Activated CD4-positive, CD25-positive, alpha-beta regulatory T cell treated with anti-CD3 and anti-CD28 coated beads, Interleukin-2, amount 50 U/mL, for 16 hours (primary cell): Measurements from ENCODE around the gene CGRRF1.

ENCODE experiments used
- DNase-seq: peaks from one replicate; pipeline ENCODE4 v3.0.0-alpha.2; 2020; ENCODE audit warnings: low read depth, low spot score

The CGRRF1 gene

GRCh38 chr14:54547583-54547982 lies 37.9 kb downstream of the CGRRF1 start:
- no peak for DNase-seq

- DNase-seq: no peak
Measured at GRCh38 chr14:54548491-54548890, 38.8 kb downstream of the CGRRF1 start.

DNA sequence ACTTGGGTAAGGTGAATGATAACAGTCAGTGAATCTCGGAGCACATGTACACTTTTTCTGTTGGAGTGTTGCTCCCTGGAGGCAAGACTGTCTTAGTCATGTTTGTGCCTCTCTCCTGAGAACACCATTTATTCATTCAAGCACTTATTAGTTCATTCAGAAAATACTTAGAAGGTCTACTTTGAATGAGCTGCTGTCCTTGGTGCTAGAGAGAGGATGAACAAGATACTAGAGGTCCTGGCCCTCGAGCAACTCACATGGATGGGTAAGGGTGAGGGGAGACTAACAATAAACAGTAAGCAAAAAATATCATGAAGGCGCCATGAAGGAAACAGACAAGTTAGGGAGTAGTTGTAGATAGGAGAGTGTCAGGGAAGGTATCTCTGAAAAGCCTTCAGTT lies 40.2 kb downstream of the CGRRF1 start:
- DNase-seq: no peak

GRCh38 chr14:54550514-54550913 lies 40.8 kb downstream of the CGRRF1 start:
- no peak for DNase-seq

DNA sequence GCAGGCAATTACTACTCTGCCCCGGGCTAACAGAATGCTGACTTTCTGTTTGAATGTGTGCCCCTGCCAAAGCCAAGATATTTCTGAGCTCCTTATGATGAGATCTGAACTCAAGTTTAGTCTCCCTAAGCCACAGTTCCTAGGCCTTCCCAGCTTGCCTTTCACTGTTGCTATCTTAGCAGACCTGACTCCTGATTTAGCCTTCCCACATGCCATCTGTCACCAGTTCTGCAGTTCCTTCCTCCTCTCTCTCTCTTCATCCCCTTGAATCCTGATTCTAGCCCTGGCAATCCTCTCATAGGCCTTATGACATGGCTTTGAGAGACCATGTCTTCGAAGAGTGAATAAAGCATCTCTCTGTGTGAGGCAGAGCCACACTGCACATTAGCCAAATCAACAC lies 44.7 kb downstream of the CGRRF1 start:
- DNase-seq: no peak

DNA sequence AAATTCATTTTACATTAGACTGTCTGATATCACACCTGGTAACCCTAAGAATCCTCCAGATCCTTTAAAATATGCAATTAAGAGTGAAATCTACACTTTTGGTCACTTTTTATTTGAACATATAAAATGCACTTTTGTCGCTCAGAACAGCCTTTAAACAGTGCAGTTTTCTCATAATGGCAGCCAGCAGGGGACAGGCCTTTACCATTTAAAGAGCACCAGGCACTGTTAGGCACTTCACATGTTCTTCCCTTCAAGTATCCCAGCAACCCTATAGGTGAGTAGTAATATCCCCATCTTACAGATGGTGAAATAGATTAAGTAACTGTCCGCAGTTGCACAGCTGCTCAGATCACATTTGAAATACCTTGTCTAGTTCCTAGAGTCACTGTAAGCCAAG lies 45.9 kb downstream of the CGRRF1 start:
- no peak for DNase-seq

DNA sequence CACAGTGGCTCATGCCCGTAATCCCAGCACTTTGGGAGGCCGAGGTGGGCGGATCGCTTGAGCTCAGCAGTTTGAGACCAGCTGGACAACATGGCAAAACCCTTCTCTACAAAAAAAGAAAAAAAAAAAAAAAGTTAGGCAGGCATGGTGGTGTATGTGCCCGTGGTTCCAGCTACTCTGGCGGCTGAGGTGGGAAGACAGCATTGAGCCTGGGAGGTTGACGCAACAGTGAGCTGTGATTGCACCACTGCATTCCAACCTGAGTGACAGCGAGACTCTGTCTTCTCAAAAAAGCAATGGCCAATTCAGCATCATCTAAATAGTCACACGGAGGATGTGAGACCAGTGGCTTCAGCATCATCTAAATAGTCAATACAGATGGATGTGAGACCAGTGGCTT lies 46.8 kb downstream of the CGRRF1 start:
- DNase-seq: no peak

- DNase-seq: no peak
Measured at GRCh38 chr14:54562334-54562733, 52.6 kb downstream of the CGRRF1 start.

DNA sequence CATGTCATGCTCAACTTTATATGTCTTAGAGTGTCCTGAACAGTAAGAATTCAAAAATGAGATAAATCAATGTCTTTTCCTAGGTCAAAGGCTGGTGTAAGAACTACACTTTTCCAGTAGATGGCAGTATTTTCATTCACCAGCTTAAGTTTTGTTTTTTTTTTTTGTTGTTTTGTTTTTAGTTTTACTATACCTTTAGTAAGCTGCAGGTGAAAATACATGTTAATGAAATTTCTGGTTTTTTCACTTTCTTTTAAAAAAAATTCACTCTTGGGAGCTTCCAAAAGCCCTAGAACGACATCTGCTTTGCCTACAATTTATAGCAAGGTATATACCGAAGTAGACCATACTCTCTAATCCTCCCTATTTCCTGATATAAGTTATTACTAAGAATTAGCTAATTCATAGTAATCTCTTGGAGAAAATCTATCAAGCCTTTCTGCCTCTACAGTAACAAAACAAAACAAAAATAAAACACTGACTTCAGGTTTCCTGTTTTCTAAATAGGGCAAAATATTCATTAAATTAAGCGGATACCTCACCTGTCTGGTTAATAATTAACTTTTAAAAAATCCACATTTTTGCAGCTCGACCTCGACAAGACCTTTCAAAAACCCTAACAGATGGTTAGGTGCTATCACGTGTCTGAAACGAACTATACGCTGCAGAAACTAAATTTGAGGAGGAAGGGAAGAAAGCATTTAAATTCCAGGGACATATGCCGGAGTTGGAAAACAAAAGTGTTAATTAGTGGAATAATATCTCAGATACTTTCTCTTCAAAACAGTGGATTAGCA lies 54.6 kb downstream of the CGRRF1 start:
- DNase-seq: no peak

DNA sequence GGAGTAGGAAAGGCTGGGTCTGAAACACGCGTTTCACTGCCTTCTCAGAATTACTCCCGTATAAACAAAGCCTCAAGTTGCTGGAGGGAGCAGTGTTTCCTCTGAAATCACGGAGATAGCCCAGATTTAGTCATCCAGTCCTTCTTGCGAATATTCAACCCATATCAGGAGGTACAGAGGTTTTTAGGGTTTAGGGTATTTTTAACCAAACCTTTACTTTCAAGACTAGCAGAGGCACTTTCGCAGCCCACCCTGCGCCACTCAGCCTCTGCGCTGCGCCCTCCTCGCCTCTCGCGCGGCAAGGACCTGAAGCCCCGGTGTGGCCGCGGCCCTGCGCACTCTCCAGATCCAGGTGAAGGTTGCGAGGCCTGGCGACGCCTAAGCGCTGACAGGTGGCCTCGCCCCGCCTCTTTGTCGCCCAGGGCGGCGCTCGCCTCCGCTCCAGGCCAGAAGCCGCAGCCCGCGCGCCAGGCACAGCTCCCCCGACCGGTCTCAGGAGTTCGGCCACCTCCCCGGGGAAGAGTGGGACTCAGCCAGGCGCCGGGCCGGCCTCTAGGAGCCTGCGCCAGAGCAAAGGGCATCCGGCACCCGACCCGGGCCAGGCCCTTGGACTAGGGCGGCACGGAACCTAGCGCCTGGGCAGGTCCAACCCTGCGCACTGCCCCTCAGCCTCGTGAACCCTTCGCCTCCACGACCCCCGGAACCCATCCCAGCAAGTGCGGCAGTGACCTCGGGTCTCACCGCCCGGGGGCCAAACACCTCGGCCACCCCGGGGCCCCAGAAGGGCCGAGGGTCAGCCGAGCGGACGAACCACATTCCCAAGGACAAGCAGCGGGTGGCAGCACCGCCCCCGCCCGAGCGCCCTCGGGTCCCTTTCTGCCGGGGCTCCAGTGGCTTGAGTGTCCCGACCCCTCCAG lies 55.4 kb downstream of the CGRRF1 start:
- peak; percentile 25 for DNase-seq

DNA sequence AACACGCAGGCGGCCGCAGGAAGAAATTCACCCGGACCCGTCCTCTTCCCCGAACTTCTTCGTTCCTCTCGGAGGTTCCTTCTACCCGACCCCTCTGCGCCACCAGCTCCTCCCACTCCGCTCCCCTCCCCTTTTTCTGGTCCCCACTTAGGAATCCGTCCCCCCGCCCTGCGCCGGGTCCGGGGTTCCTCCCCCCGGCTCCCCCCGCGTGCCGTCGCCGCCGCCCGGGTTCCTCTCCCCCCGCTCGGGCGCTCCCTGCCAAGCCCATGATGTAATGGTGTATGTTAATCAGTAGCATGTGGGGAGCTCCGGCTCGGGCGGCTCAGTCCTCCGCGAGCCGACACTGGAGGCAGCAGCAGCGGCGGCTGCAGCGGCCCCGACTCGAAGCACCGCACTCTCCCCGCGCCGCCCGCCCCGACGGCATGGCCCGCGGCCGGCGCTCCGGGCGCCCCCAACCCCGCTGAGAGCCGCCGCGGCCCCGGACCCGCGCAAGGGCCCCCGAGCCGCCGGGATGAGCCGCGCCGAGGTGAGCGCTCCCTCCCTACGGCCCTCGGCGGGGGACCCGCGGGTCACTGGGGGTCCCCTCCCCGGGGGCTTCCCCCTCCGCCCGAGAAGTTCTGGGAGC lies 56.2 kb downstream of the CGRRF1 start:
- DNase-seq: peak; percentile 55

GRCh38 chr14:54566410-54567223 lies 56.9 kb downstream of the CGRRF1 start, which contains the start of gene SAMD4A:
Gene SAMD4A, plus strand, starts transcription at chr14:54567128. Its CDS starts 789 bp downstream, at chr14:54567917.
- peak; percentile 12 for DNase-seq

DNA sequence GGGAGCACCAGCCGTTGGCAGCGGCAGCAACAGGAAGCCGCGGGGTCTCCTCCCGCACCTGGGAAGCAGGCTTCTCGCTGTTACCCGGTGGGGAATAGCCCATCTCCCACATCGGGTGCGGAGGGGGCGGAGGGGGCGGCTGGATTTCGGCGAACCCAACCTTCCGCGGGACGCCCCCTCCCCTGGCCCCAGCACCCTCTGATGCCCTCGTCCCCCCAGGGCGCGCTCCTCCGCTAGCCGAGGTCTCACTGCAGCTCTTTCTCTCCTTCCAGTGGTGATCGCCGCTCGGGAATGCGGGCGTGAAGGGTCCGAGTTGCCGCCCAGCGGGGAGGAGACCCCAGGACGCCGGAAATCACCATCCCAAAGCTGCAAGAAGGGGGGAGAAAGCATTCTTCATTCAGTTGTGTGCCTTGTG lies 57.5 kb downstream of the CGRRF1 start:
- DNase-seq: no peak

GRCh38 chr14:54567639-54568561 lies 58.2 kb downstream of the CGRRF1 start:
- DNase-seq: peak; percentile 7

GRCh38 chr14:54568821-54569595 lies 59.3 kb downstream of the CGRRF1 start:
- DNase-seq: no peak

DNA sequence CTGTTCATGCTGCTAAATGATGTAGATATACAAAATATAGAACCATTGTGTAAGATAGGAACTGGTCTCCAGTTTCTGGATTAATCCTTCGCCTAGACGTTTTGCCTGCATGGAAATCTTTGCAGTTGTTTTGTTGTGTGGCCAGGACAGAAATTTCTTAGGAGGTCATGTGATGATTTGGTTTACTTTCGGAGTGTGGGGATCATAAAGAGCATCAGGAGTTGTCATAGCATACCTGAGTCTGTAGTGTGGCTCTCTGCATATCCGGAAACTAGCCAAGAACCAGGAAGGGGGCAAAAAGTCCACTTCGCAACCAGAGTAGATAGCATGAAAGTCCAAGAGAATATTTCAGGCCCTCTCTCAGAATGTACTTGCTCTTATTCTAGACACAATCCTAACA lies 60.3 kb downstream of the CGRRF1 start:
- no peak for DNase-seq

DNA sequence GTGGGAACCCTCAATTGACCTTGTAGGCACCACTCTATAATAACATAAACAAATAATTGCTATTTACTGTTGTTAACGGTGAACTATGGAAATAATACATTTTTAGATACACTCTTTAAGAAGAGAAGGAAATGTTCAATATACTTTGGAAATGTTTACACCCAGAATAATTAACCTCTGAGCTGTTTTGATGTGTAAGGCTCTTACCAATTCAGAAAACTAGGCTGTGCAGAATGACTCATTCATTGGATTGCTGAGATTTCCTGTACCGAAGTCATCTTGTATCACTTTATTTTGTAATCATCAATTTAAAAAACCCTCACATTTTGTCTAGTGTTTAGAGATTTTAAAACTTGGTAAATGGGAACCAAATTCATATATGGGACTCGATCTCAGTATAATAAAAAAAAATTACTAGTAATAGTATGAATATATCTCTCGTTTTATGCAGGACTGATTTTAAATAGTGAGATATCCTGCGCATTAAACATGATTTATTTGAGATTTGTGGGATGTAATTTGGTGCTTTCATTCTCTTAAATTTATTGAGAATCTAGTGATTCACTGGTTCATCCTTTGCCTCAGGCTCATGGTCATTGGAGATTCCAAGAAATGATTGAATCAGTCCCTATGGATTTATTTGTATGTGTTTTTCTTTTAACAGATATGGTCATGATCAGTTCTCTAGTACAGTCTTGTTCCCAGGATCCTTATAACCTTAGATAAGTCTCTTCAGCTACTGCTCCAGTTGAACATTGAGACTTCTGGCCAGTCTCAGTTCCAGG lies 61.1 kb downstream of the CGRRF1 start:
- no peak for DNase-seq

GRCh38 chr14:54572316-54572715 lies 62.6 kb downstream of the CGRRF1 start:
- DNase-seq: no peak

- no peak for DNase-seq
Measured at GRCh38 chr14:54574528-54574927, 64.8 kb downstream of the CGRRF1 start.
